NCI-H748 (cell line): ENCODE measurements around the gene FN1.
"Not testable (repeated sequence)": the region's sequence is repeated elsewhere in the genome, so short reads cannot be mapped to it uniquely, and the experiment has no call there.

Experiments used
- DNase-seq: peaks from one replicate; lab custom pipeline; 2025; ENCODE audit not compliant: unreplicated experiment; lab: John Stamatoyannopoulos, UW

FN1 gene

GRCh38 chr2:215409331-215410127 is 26.3 kb downstream of the FN1 start:
- no peak for DNase-seq

GRCh38 chr2:215408441-215408840 is 27.4 kb downstream of the FN1 start:
- not testable (repeated sequence) for DNase-seq

- no peak for DNase-seq
Observed at GRCh38 chr2:215407590-215408264, 28.1 kb downstream of the FN1 start.

GRCh38 chr2:215407061-215407460 is 28.8 kb downstream of the FN1 start:
- DNase-seq: no peak

- no peak for DNase-seq
Observed at GRCh38 chr2:215405722-215406581, 29.9 kb downstream of the FN1 start.

- no peak for DNase-seq
Observed at GRCh38 chr2:215404348-215405012, 31.4 kb downstream of the FN1 start.

- DNase-seq: no peak
Observed at GRCh38 chr2:215403441-215404347, 32.2 kb downstream of the FN1 start.

- DNase-seq: no peak
Observed at GRCh38 chr2:215401896-215402379, 33.9 kb downstream of the FN1 start.

GRCh38 chr2:215399067-215399716 is 36.7 kb downstream of the FN1 start:
- DNase-seq: no peak

GRCh38 chr2:215397632-215398341 is 38.1 kb downstream of the FN1 start:
- no peak for DNase-seq

GRCh38 chr2:215396595-215397313 is 39.1 kb downstream of the FN1 start:
- no peak for DNase-seq

- no peak for DNase-seq
Observed at GRCh38 chr2:215395687-215396460, 40.0 kb downstream of the FN1 start.

- no peak for DNase-seq
Observed at GRCh38 chr2:215394102-215394805, 41.6 kb downstream of the FN1 start.

- no peak for DNase-seq
Observed at GRCh38 chr2:215392687-215393270, 43.1 kb downstream of the FN1 start.

- DNase-seq: no peak
Observed at GRCh38 chr2:215392164-215392563, 43.7 kb downstream of the FN1 start.

- DNase-seq: no peak
Observed at GRCh38 chr2:215391531-215391930, 44.3 kb downstream of the FN1 start.
